ENCODE results near the gene NT5DC1.

NT5DC1 gene

DNA sequence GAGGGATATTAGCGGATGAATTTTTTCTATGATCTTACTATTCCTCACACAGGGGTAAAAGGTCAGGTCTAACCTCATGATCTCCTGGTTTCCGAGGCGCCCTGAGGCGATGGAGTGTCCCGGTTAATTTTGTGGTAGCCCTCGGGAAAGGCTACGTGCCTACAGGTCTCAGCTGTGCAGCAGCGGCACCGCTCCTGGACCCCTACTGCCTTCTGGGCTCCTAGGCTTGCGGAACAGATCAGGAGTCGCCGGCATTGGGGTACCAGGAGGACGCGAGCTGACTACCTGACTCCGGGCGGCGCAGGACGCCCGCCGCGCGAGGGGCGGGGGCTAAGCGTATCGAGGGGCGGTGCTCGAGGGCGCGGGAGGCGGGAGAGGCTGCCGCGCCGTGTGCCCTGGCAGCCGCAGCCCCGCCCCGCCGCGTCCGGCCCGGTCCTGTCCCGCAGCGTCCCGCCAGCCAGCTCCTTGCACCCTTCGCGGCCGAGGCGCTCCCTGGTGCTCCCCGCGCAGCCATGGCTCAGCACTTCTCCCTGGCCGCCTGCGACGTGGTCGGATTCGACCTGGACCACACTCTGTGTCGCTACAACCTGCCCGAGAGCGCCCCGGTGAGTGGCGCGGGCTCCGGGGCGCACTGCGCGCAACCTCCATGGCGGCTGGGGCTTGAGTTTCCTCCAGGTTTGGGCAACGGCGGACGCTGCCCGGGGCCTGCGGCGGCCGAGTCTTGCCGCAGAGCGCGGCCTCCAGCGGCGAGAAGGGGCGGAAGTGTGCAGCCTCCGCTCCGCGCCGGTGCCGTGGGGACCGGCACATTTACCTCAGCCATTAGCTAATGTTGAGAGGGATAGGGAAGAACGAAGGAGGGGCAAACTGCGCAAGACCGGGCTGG, at the start of gene NT5DC1:
TSS of gene NT5DC1 (plus strand) at position 435 of the 883 bp plus-strand sequence. CDS start at position 513, 78 bp downstream.
- peak; percentile 43 for DNase-seq (ENCODE audit: extremely low read depth, low read depth)
- H3K4me3 ChIP-seq (replicated peaks; ENCODE audit: low read depth, low read length) = peak within 1 kb of the TSS; percentile 69
- TF ChIP-seq, protein P1, sequence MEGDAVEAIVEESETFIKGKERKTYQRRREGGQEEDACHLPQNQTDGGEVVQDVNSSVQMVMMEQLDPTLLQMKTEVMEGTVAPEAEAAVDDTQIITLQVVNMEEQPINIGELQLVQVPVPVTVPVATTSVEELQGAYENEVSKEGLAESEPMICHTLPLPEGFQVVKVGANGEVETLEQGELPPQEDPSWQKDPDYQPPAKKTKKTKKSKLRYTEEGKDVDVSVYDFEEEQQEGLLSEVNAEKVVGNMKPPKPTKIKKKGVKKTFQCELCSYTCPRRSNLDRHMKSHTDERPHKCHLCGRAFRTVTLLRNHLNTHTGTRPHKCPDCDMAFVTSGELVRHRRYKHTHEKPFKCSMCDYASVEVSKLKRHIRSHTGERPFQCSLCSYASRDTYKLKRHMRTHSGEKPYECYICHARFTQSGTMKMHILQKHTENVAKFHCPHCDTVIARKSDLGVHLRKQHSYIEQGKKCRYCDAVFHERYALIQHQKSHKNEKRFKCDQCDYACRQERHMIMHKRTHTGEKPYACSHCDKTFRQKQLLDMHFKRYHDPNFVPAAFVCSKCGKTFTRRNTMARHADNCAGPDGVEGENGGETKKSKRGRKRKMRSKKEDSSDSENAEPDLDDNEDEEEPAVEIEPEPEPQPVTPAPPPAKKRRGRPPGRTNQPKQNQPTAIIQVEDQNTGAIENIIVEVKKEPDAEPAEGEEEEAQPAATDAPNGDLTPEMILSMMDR (IDR thresholded peaks at IDR 0.05; ENCODE audit: low read depth, low read length, missing control alignments) = peak; percentile 21

DNA sequence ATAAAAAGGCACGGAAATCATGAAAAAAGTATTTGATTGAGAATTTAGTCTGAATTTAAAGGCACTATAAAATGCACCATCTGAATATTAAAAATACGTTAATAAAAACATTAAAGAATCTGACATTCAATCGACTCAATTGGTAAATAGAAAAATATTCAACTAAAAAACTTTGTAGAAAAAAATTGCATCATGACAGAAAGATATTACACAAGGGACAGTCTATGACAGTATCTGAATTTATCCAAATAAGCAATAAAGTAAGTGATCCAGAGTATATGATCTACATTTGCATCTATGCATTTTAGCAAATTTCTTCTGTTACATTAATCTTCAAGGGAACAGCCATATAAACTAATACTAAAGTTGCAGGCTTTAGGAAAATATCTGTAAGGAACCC, 49.4 kb upstream of the NT5DC1 start:
- TF ChIP-seq, protein P1 (IDR thresholded peaks at IDR 0.05; ENCODE audit: low read depth, low read length, missing control alignments) = no peak
- no peak overlapping the region for H3K4me3 ChIP-seq (replicated peaks; ENCODE audit: low read depth, low read length)
- DNase-seq (ENCODE audit: extremely low read depth, low read depth) = no peak

- DNase-seq (ENCODE audit: extremely low read depth, low read depth) = no peak
- no peak overlapping the region for H3K4me3 ChIP-seq (replicated peaks; ENCODE audit: low read depth, low read length)
- TF ChIP-seq, protein P1 (IDR thresholded peaks at IDR 0.05; ENCODE audit: low read depth, low read length, missing control alignments) = no peak
Observed at GRCh38 chr6:116055513-116055912, 45.1 kb upstream of the NT5DC1 start.

GRCh38 chr6:116057766-116058165, 42.9 kb upstream of the NT5DC1 start:
- no peak for DNase-seq (ENCODE audit: extremely low read depth, low read depth)
- TF ChIP-seq, protein P1 (IDR thresholded peaks at IDR 0.05; ENCODE audit: low read depth, low read length, missing control alignments) = no peak

DNA sequence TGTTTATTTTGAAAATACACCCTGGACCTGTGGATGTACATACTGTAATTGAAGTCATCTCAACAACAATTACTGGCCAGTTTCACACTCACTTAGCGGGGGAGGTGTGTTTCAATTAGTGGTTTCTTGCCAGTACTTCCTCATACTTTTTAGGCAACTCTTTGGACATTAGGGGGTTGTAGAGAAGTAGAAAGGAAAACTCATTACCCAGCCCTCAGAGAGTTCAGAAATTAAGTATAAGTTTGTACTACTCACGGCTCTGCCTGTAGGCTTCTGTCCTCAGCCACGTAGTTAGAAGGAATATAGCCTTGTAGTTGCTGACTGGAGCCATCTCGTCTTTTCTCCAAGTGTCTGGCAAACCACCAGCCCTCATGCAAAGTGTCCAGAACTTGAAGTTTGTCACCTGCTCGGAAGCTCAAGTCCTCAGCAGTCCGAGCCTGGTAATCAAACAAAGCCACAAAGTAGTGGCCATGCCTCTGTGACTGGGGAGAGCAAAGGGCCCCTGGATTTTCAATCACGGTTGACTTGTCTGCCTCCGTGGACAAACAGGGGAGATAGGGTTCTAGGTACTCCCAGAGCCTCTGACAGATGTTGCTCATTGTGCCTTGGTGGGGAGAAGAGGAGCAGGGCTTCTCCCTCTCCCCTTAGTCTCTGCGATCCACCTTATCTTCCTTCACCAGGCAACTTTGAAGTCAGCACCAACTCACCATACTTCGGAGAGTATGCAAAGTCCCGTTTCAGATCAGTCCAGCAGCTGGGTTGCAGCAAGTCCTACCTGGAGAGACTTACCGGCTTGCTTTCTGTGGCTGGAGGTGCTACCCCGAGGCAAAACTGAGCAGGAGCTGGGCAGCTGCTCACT, 40.7 kb upstream of the NT5DC1 start:
- TF ChIP-seq, protein P1 (IDR thresholded peaks at IDR 0.05; ENCODE audit: low read depth, low read length, missing control alignments) = no peak
- DNase-seq (ENCODE audit: extremely low read depth, low read depth) = no peak
- H3K4me3 ChIP-seq (replicated peaks; ENCODE audit: low read depth, low read length) = no peak overlapping the region

More at GRCh38 chr6:116057766-116058165, 42.9 kb upstream of the NT5DC1 start:
- H3K4me3 ChIP-seq (replicated peaks; ENCODE audit: low read depth, low read length) = no peak overlapping the region

DNA sequence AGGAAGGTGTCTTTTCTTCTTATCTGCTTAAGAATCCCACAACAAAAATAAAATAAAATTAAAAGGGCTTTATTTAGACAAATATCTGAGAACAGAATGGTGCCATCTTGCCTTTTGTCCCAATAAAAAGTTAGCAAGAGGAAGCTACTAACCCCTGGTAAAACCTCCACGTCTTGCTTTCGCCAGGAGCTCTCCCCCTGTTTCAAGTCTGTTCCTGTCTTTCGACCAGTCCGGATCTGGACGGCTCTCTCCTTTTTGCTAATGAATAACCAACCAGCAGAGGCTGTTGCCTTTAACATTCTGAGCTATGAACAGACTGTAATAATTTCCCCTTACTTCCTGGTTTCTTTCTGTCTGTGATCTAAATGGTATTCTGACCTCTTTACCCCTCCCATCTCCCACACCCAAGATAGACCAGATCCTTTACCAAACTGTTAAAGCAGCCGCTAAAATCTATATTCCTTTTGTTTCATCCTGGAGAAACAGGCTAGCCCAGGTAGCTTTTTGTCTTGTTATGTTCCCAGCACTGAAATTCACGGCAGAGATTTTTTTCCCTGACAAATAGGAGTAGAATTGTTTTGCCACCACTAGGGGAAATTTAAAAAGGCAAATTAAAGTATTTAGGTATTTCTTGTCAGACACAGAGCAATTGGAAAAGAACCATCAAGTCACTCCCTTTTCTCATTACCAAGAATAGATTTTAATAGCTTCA, 39.9 kb upstream of the NT5DC1 start, which contains the start of gene FRK:
TSS of gene FRK (minus strand) at position 320 of the 712 bp plus-strand sequence. CDS start 580 bp downstream, outside the sequence.
- TF ChIP-seq, protein P1 (IDR thresholded peaks at IDR 0.05; ENCODE audit: low read depth, low read length, missing control alignments) = peak; percentile 2
- DNase-seq (ENCODE audit: extremely low read depth, low read depth) = no peak
- no peak within 1 kb of the TSS for H3K4me3 ChIP-seq (replicated peaks; ENCODE audit: low read depth, low read length)
